Skeletal muscle tissue (tissue), 4 donors: Measurements from ENCODE around the gene HLA-DQB1. TPM values are rescaled to one million over a fixed set of nuclear protein-coding genes. Genes with fewer than 3 reads are reported as not detected.
"Not testable (repeated sequence)": the region's sequence is repeated elsewhere in the genome, so short reads cannot be mapped to it uniquely, and the experiment has no call there.

Source experiments
- H3K27ac ChIP-seq: one replicate; pipeline ENCODE4 v1.7.0; 2013; ENCODE audit warnings: mild to moderate bottlenecking, low read depth, low read length, inconsistent platforms
- H3K27me3 ChIP-seq, 3 donors: one replicate each; pipeline ENCODE4 v1.7.0; 2013; ENCODE audit warnings: low read length in 3 of 3; ENCODE audit not compliant: control insufficient read depth in 3 of 3, insufficient read depth in 3 of 3
- H3K36me3 ChIP-seq, 3 donors: one replicate each; pipeline ENCODE4 v1.7.0; 2013; ENCODE audit warnings: low read length in 3 of 3; ENCODE audit not compliant: control insufficient read depth in 3 of 3, insufficient read depth in 3 of 3
- H3K4me1 ChIP-seq, 3 donors: one replicate each; pipeline ENCODE4 v1.7.0; 2013; ENCODE audit warnings: low read length in 3 of 3, mild to moderate bottlenecking in 3 of 3; ENCODE audit not compliant: control insufficient read depth in 3 of 3, insufficient read depth in 3 of 3
- H3K4me3 ChIP-seq, 3 donors: one replicate each; pipeline ENCODE4 v1.7.0; 2013; ENCODE audit warnings: low read length in 3 of 3
- H3K9ac ChIP-seq, 3 donors: one replicate each; pipeline ENCODE4 v1.7.0; 2013; ENCODE audit warnings: low read length in 3 of 3, mild to moderate bottlenecking in 3 of 3, moderate library complexity in 2 of 3, low read depth in 1 of 3
- H3K9me3 ChIP-seq, 3 donors: one replicate each; pipeline ENCODE4 v1.7.0; 2013; ENCODE audit warnings: low read length in 3 of 3; ENCODE audit not compliant: control insufficient read depth in 3 of 3
- total RNA-seq: library from RNA; depleted of rRNA; stranded (reverse); fragments of >200 nt; gene quantifications from one replicate; pipeline ENCODE4 v1.2.3, GENCODE V29; 2014
- donor health status: Osteomylitis.

HLA-DQB1 gene
- total RNA-seq, 1 donor from 2014 or later, result 7.8 TPM

DNA sequence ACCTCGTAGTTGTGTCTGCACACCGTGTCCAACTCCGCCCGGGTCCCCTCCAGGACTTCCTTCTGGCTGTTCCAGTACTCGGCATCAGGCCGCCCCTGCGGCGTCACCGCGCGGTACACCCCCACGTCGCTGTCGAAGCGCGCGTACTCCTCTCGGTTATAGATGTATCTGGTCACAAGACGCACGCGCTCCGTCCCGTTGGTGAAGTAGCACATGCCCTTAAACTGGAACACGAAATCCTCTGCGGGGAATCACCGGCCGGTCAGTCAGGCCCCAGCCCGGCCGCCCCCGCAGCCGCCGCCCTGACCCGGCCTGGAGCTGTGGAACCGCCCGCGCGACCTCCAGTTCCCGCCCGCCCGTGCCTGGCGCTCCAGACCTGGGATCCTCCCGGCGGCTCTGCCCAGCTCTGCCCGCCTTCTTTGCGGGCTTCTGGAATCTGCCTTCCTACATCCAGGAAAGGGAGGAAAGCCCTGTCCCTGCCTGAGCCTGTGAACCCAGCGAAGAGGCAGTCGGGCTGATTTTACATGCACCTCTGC lies 1.6 kb downstream of the HLA-DQB1 start:
- Histone ChIP-seq H3K27ac (no peak overlapping the region), H3K4me1 (no peaks in the 10 kb centered on the region), H3K4me3 (peak overlapping the region in 1 of 3 donors; percentile 65), H3K9me3 (no peaks in the 10 kb centered on the region), H3K27me3 (peaks cover 0 to 10% (median 2%) of the 10 kb centered on the region in 3 donors), H3K9ac (no peak overlapping the region), H3K36me3 (no peaks in the 10 kb centered on the region)

DNA sequence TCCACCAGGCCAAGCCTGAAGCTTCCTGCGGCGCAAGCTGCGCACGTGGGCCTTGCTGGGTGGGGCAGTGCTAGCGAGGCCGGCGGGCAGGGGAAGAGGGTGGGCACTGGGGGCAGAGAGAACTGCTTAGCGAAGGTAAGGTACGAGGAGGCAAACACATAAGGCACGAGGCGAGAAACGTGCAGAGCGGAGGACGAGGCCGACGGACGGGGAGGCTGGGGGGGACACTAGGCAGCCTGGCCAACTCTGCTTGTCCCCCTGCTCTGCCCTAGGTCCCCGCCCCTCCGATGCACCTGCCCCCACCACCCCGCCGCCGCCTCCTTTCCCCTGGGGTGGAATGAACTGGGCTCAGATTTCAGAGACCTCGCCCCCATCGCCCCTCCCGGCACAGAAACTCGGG lies 2.1 kb downstream of the HLA-DQB1 start:
- no peak overlapping the region for H3K9ac ChIP-seq
- H3K9me3 ChIP-seq, result no peaks in the 10 kb centered on the region
- H3K27me3 ChIP-seq, result peaks cover 0 to 10% (median 2%) of the 10 kb centered on the region in 3 donors
- H3K4me3 ChIP-seq, result no peak overlapping the region
- no peaks in the 10 kb centered on the region for H3K36me3 ChIP-seq
- H3K27ac ChIP-seq, result no peak overlapping the region
- H3K4me1 ChIP-seq, result no peaks in the 10 kb centered on the region

DNA sequence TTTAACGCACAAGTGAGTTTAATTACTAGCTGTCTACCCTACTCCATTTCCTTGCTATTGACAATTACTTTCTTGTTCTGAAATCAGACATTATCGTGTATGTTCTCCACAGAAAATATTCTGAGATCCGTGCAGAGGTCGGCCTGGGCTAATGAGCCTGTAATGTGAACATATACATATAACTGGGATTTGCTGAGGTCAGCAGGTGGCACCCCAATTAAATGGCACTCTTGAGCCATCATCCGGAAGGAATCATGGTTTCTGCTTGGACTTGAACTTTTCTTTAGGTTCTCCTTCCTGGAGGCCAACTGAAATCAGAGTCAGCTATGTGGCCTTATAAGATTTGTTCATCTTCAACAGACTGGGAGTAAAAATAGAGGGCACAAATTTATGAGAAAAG lies 3.6 kb downstream of the HLA-DQB1 start:
- H3K9ac ChIP-seq, result no peak overlapping the region
- H3K27ac ChIP-seq, result no peak overlapping the region
- no peak overlapping the region for H3K4me3 ChIP-seq
- H3K36me3 ChIP-seq, result no peaks in the 10 kb centered on the region
- H3K4me1 ChIP-seq, result no peaks in the 10 kb centered on the region
- no peaks in the 10 kb centered on the region for H3K9me3 ChIP-seq
- peaks cover 0 to 14% (median 0%) of the 10 kb centered on the region in 3 donors for H3K27me3 ChIP-seq

DNA sequence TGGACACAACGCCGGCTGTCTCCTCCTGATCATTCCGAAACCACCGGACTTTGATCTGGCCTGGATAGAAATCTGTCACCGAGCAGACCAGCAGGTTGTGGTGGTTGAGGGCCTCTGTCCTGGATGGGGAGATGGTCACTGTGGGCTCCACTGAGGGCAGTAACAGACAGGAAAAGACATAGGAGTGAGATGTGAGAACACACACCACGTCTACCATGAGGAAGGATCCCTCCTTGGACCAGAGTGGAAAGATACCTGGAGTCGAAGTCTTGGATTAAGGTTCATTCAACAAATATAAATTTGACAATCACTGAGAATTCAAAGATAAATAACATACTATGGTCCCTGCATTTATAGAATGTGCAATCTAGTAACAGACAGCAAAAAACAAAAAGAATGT lies 4.4 kb downstream of the HLA-DQB1 start:
- H3K27me3 ChIP-seq, result peaks cover 0 to 14% (median 0%) of the 10 kb centered on the region in 3 donors
- H3K9me3 ChIP-seq, result no peaks in the 10 kb centered on the region
- H3K27ac ChIP-seq, result no peak overlapping the region
- H3K9ac ChIP-seq, result no peak overlapping the region
- no peaks in the 10 kb centered on the region for H3K4me1 ChIP-seq
- no peaks in the 10 kb centered on the region for H3K36me3 ChIP-seq
- no peak overlapping the region for H3K4me3 ChIP-seq

DNA sequence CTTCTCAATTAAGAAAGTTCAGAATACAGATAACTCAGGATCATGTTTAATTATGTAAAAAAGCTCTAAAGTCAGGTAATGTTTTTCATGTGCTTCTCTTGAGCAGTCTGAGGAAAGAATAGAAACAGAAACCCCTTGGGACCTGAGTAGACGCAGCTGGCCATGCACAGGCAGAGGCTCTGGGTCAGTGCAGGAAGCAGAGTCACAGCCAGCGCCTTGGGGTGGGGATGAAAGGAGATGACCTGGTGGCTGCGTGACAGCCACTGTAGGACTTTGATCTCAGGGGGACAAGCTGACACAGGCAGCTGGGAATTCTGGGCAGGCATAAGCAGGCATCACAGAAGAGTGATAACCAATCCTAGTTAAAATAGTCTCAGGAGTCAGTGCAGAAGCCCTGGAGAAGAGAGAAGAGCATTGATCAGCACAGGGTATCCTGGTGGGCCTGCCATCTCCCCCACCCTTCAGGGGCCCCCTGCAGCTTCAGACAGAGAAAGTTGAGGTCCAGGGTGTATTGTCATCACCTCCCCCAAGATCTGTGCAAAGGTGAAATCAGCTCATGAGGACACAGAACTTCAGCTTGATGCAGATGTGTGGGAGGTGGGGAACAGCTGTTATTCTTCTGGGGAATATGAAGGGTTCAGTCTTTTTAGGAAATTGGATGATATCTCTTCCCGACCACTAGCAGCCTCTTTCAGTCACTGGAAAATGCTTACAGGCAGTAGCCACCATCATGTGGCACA lies 6.4 kb downstream of the HLA-DQB1 start:
- Histone ChIP-seq H3K36me3 (no peaks in the 10 kb centered on the region), H3K9ac (no peak overlapping the region), H3K27me3 (peaks cover 0 to 11% (median 0%) of the 10 kb centered on the region in 3 donors), H3K27ac (no peak overlapping the region), H3K4me3 (no peak overlapping the region), H3K4me1 (no peaks in the 10 kb centered on the region), H3K9me3 (no peaks in the 10 kb centered on the region)

DNA sequence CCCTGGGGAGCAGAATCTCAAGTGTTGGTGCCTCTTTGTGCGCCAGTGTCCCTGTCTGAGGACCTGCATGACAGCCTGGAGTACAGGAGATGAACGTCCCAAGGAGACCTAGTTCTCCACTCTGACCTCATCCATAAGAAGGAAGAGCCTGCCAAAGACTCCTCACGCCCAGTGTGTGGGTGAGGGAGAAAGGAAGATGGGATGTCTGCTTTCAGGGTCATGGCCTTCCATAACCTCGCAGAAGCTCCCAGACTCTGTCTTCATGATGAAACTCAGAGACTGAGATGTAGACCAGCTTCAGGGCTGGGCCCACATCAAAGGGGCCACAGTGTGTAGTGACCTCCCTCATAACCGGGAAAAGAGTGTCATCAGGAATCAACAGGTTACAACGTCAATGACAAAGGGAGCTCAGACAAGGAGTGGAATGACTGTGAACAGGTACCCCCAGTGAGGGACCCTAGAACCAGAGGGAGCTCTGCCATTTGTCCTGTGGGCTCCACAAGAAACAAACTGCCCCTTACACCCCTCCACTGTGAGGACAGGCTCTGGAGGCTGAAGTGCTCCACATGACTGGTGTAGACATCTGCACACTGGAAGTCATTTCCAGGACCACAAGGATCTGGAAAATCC lies 8.1 kb downstream of the HLA-DQB1 start:
- Histone ChIP-seq H3K4me3 (no peak overlapping the region), H3K36me3 (no peaks in the 10 kb centered on the region), H3K27me3 (peaks cover 0 to 7% (median 0%) of the 10 kb centered on the region in 3 donors), H3K27ac (no peak overlapping the region), H3K9me3 (no peaks in the 10 kb centered on the region), H3K4me1 (no peaks in the 10 kb centered on the region), H3K9ac (no peak overlapping the region)

DNA sequence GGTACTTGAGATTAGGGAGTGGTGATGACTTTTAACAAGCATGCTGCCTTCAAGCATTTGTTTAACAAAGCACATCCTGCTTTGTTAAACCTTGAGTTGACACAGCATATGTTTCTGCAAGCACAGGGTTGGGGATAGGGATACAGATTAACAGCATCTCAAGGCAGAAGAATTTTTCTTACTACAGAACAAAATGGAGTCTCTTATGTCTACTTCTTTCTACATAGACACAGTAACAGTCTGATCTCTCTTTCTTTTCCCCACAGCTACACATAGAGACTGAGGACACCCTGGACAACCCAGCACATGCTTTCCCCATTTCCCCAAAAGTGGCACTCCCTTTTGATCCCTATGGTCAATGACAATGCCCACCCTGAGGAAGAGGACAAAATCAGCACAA lies 8.6 kb downstream of the HLA-DQB1 start:
- not testable (repeated sequence) for H3K4me1 ChIP-seq, H3K27ac ChIP-seq, H3K4me3 ChIP-seq, H3K36me3 ChIP-seq, H3K27me3 ChIP-seq, H3K9ac ChIP-seq, H3K9me3 ChIP-seq

DNA sequence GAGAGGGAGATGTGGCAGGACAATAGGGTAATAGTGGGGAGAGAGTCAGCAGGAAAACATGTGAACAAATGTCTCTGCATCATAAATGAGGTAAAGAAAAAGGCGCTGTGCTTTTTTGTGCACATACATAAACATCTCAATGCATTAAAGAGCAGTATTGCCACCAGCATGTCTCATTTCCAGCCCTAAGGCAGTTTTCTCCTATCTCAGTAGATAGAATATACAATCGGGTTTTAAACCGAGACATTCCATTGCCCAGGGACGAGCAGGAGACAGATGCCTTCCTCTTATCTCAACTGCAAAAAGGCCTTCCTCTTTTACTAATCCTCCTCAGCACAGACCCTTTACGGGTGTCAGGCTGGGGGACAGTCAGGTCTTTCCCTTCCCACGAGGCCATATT lies 9.1 kb downstream of the HLA-DQB1 start:
- not testable (repeated sequence) for H3K27ac ChIP-seq

DNA sequence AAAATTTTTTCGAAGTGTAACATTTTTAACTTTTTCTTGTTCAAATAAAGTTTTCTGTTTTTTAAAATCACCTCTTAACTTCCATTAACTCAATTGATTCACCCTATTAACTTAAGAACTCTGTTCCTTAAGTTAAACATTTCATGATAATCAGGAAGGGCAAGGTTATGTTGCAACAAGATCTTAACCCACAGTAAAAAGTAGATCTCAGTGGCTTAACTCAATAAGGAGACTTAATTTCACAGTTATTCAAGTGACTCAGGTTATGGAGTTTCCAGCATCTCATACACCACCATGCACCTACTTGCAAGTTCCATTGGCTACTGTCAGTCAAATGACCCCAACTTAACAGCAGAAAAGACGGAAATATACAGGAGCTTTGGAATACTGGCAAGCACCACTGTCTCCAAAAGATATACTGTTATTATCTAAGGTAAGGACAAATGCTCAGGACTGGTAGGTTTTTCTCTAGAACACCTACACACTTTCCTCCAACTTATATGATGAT lies 11.2 kb downstream of the HLA-DQB1 start:
- Histone ChIP-seq H3K4me1 (no peaks in the 10 kb centered on the region), H3K9ac (no peak overlapping the region), H3K27me3 (peaks cover 0 to 4% (median 0%) of the 10 kb centered on the region in 3 donors), H3K36me3 (no peaks in the 10 kb centered on the region), H3K9me3 (no peaks in the 10 kb centered on the region), H3K27ac (no peak overlapping the region), H3K4me3 (no peak overlapping the region)

More for the DNA sequence above, 9.1 kb downstream of the HLA-DQB1 start:
- H3K9ac ChIP-seq, H3K9me3 ChIP-seq, H3K27me3 ChIP-seq, H3K36me3 ChIP-seq, H3K4me1 ChIP-seq, H3K4me3 ChIP-seq: not testable (repeated sequence)

DNA sequence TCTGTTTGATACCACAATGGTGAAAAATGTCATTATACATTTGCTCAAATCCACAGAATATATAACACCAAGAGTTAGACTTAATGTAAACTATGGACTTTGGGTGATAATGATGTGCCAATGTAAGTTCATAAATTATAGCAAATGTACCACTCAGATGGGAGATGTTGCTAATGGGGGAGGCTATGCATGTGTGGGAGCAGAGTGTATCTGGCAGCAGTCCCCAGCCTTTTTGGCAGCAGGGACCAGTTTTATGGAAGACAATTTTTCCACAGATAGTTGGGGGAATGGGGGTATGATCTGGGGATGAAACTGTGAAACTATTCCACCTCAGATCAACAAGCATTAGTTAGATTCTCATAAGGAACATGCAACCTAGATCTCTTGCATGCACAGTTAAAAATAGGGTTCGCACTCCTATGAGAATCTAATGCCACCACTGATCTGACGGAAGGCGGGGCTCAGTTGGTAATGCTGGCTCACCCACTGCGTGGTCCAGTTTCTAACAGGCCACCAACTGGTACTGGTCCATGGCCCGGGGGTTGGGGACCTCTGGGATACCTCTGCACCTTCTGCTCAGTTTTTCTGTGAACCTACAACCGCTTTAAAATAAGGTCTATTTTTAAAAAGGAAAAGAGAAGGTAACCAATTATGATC lies 21.3 kb downstream of the HLA-DQB1 start:
- H3K27ac ChIP-seq, result no peak overlapping the region
- H3K36me3 ChIP-seq, result no peaks in the 10 kb centered on the region
- H3K9me3 ChIP-seq, result no peaks in the 10 kb centered on the region
- no peaks in the 10 kb centered on the region for H3K4me1 ChIP-seq
- H3K27me3 ChIP-seq, result peaks cover 0 to 5% (median 0%) of the 10 kb centered on the region in 3 donors
- H3K9ac ChIP-seq, result no peak overlapping the region
- no peak overlapping the region for H3K4me3 ChIP-seq
